OCI-LY7 (cell line): ENCODE measurements around the gene ZBTB44. TPM values are rescaled to one million over a fixed set of nuclear protein-coding genes. Genes with fewer than 3 reads are reported as not detected.

Experiments used
- BruUV-seq: library from RNA; stranded (reverse); fragments of 400-500 nt; replicated peaks from 2 replicates; lab custom pipeline; 2021; lab: Mats Ljungman, UMichigan
- CTCF ChIA-PET: fragments of 300-600 bp; sonication (Branson Sonifier 250); formaldehyde crosslinking; loops from one replicate; lab custom pipeline; 2022; ENCODE audit warnings: antibody characterized with exemption; ENCODE audit not compliant: unreplicated experiment; lab: Charles Lee
- POLR2A ChIA-PET: fragments of 300-600 bp; sonication (Branson Sonifier 250); formaldehyde crosslinking; loops from one replicate; lab custom pipeline; 2022; ENCODE audit warnings: antibody characterized with exemption; lab: Charles Lee
- DNase-seq: peaks from one replicate; pipeline ENCODE4 v3.0.0-alpha.2; 2015; ENCODE audit warnings: low spot score
- H2AFZ ChIP-seq: fragments of 200-600 bp; sonication (generic), shearing (Covaris generic); 2 replicates; pipeline ENCODE4 v1.6.1; 2014; ENCODE audit warnings: mild to moderate bottlenecking, antibody characterized with exemption, low read length, moderate library complexity
- H3K27ac ChIP-seq: fragments of 200-600 bp; sonication (generic); 2 replicates; pipeline ENCODE4 v1.5.1; 2014; ENCODE audit warnings: mixed run types, low read depth, mild to moderate bottlenecking, moderate library complexity, low read length, inconsistent platforms; ENCODE audit not compliant: poor library complexity, severe bottlenecking
- H3K36me3 ChIP-seq: fragments of 200-600 bp; sonication (generic); 2 replicates; pipeline ENCODE4 v1.6.1; 2014; ENCODE audit warnings: mild to moderate bottlenecking, antibody characterized with exemption, low read length, moderate library complexity, mixed read lengths; ENCODE audit not compliant: insufficient read depth
- H3K4me1 ChIP-seq: fragments of 200-600 bp; sonication (generic); 2 replicates; pipeline ENCODE4 v1.5.1; 2014; ENCODE audit warnings: mild to moderate bottlenecking, low read length; ENCODE audit not compliant: insufficient read depth, poor library complexity, severe bottlenecking
- H3K4me2 ChIP-seq: fragments of 200-600 bp; sonication (generic); 2 replicates; pipeline ENCODE4 v1.6.1; 2014; ENCODE audit warnings: mild to moderate bottlenecking, low read length
- H3K4me3 ChIP-seq: fragments of 200-600 bp; sonication (generic); 2 replicates; pipeline ENCODE4 v1.5.1; 2014; ENCODE audit warnings: mild to moderate bottlenecking, low read depth, low read length; ENCODE audit not compliant: poor library complexity, severe bottlenecking
- H3K79me2 ChIP-seq: fragments of 200-600 bp; sonication (generic); 2 replicates; pipeline ENCODE4 v1.6.1; 2016; ENCODE audit warnings: low read depth, mild to moderate bottlenecking, low read length, moderate library complexity, mixed read lengths; ENCODE audit not compliant: insufficient read depth
- H3K9me2 ChIP-seq: fragments of 200-600 bp; sonication (generic); 2 replicates; pipeline ENCODE4 v1.6.1; 2016; ENCODE audit warnings: mild to moderate bottlenecking, low read length, mixed read lengths; ENCODE audit not compliant: insufficient read depth
- H3K9me3 ChIP-seq: fragments of 200-600 bp; sonication (generic); 2 replicates; pipeline ENCODE4 v1.6.1; 2014; ENCODE audit warnings: mild to moderate bottlenecking, mixed run types, low read length, mixed read lengths
- H4K20me1 ChIP-seq: fragments of 200-600 bp; sonication (generic); 2 replicates; pipeline ENCODE4 v1.6.1; 2014; ENCODE audit warnings: mild to moderate bottlenecking, antibody characterized with exemption, low read length, moderate library complexity, mixed read lengths; ENCODE audit not compliant: insufficient read depth
- EZH2phosphoT487 ChIP-seq: fragments of 200-600 bp; sonication (generic); IDR thresholded peaks from 2 replicates; pipeline ENCODE4 v1.6.1; 2018; ENCODE audit warnings: low read depth, borderline replicate concordance, mild to moderate bottlenecking, mixed run types, antibody characterized with exemption, low read length, moderate library complexity, mixed read lengths
- intact Hi-C: fragments of 100-400 bp; cut with micrococcal nuclease; formaldehyde crosslinking; loops from one replicate; pipeline ENCODE4 v1.10.0; 2022; ENCODE audit not compliant: unreplicated experiment
- total RNA-seq, 2 experiments: library from RNA; depleted of rRNA in 1 of 2; stranded (reverse); fragments of >200 nt in 1 of 2; shearing (Covaris generic) in 1 of 2; gene quantifications; 2 replicates each; pipeline ENCODE4 v1.2.3, GENCODE V29; 2014 to 2022
- TF ChIP-seq, protein P1 (sequence below): fragments of 200-600 bp; sonication (generic); conservative IDR thresholded peaks from 2 replicates; pipeline ENCODE4 v1.5.1; 2014; ENCODE audit warnings: mild to moderate bottlenecking, antibody characterized with exemption, low read length, moderate library complexity, mixed read lengths

Gene ZBTB44
- total RNA-seq, 2 experiments from 2014 or later: 57.4 to 60.2 TPM

DNA sequence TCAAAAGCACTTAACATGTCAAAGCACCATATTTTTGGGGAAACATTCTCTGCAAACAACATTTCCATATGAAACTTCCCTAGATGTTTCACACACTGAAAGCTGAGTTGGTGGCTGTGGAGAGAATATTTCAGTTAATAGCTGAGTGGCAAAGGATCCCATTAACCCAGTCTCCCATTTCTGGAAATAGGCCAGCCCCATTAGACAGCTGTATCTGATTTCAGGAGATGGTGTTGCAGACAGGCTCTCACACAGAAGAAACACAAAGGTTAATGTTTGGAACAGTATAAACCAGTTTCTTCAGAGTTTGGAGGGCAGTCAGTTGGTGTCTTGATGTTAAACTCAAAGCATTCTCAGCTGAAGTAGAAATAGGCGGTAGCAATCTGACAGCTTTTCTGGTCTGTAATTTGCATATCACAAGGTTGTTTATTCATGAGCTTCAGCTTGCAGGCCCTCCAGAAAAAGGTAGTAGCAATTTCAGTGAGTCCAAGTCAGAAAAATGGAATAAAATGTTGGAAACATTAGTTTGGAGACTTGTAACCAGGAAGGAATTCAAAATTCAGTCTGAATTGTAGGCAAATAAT lies 15.5 kb upstream of the ZBTB44 start:
- Histone ChIP-seq H3K4me1 (no peaks in the 10 kb centered on the region), H3K9me3 (no peaks in the 10 kb centered on the region), H4K20me1 (no peaks in the 10 kb centered on the region), H3K79me2 (no peaks in the 10 kb centered on the region), H2AFZ (no peak overlapping the region), H3K4me3 (no peak overlapping the region), H3K9me2 (no peaks in the 10 kb centered on the region), H3K27ac (no peak overlapping the region), H3K36me3 (no peaks in the 10 kb centered on the region), H3K4me2 (no peak overlapping the region)
- ChIA-PET POLR2A (interaction anchor here (1.2 kb wide), 1 partner anchor 12 kb away, joined by 4 read pairs; no protein-coding TSS in a partner anchor), CTCF (interaction anchor here (0.5 kb wide), 1 partner anchor 174 kb away, joined by 3 read pairs; no protein-coding TSS in a partner anchor)
- no TSS peak for BruUV-seq
- intact Hi-C loops: no loop called here
- TF ChIP-seq, protein P1, sequence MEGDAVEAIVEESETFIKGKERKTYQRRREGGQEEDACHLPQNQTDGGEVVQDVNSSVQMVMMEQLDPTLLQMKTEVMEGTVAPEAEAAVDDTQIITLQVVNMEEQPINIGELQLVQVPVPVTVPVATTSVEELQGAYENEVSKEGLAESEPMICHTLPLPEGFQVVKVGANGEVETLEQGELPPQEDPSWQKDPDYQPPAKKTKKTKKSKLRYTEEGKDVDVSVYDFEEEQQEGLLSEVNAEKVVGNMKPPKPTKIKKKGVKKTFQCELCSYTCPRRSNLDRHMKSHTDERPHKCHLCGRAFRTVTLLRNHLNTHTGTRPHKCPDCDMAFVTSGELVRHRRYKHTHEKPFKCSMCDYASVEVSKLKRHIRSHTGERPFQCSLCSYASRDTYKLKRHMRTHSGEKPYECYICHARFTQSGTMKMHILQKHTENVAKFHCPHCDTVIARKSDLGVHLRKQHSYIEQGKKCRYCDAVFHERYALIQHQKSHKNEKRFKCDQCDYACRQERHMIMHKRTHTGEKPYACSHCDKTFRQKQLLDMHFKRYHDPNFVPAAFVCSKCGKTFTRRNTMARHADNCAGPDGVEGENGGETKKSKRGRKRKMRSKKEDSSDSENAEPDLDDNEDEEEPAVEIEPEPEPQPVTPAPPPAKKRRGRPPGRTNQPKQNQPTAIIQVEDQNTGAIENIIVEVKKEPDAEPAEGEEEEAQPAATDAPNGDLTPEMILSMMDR: no peak
- TF ChIP-seq EZH2phosphoT487: no peak
- DNase-seq: no peak

DNA sequence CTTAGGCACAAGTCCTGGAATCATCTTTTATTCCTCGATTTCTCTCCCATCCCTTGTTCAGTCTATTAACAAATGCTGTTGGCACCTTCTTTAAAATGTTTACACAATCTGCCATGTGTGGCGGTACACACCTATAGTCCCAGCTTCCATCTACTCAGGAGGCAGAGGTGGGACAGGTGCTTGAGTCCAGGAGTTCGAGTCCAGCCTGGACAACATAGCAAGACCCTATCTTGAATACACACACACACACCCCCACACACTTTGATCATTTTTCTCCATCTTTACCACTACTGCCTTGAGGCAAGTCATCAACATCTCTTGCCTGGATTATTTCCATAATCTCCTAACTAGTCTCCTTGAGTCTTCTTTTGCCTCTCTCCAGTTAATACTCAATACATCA lies 13.7 kb upstream of the ZBTB44 start:
- no peaks in the 10 kb centered on the region for H3K9me3 ChIP-seq
- no peaks in the 10 kb centered on the region for H3K79me2 ChIP-seq
- ChIA-PET CTCF (no interaction called here), POLR2A (no interaction called here)
- intact Hi-C loops: no loop called here
- H3K4me1 ChIP-seq: no peaks in the 10 kb centered on the region
- H4K20me1 ChIP-seq: no peaks in the 10 kb centered on the region
- no TSS peak for BruUV-seq
- no peaks in the 10 kb centered on the region for H3K9me2 ChIP-seq
- no peaks in the 10 kb centered on the region for H3K36me3 ChIP-seq
- no peak overlapping the region for H2AFZ ChIP-seq
- TF ChIP-seq, protein P1: no peak
- no peak for TF ChIP-seq EZH2phosphoT487
- no peak overlapping the region for H3K4me3 ChIP-seq
- no peak for DNase-seq
- no peak overlapping the region for H3K4me2 ChIP-seq
- H3K27ac ChIP-seq: no peak overlapping the region

DNA sequence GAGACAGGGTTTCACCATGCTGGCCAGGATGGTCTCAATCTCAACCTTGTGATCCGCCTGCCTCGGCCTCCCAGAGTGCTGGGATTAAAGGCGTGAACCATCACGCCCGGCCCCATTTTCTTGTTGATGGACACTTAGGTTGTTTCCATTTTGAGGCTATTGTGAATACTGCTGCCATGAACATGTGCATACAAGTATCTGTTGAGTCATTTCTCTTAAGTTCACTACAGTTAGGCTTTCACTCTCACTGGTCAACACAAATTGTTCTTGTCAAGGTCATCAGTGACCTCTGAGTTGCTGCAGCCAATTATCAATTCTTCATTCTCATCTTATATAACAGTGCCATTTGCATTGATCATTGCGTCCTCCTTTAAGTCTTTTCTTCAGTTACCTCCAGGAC lies 13.0 kb upstream of the ZBTB44 start:
- ChIA-PET CTCF (no interaction called here), POLR2A (no interaction called here)
- no peak overlapping the region for H3K4me3 ChIP-seq
- no peaks in the 10 kb centered on the region for H4K20me1 ChIP-seq
- H3K27ac ChIP-seq: no peak overlapping the region
- H3K9me2 ChIP-seq: no peaks in the 10 kb centered on the region
- no peak overlapping the region for H3K4me2 ChIP-seq
- H2AFZ ChIP-seq: no peak overlapping the region
- no peaks in the 10 kb centered on the region for H3K36me3 ChIP-seq
- peaks cover 2% of the 10 kb centered on the region; the same call in 1 of the 2 replicates for H3K9me3 ChIP-seq
- intact Hi-C loops: no loop called here
- BruUV-seq: no TSS peak
- TF ChIP-seq, protein P1: no peak
- TF ChIP-seq EZH2phosphoT487: no peak
- H3K79me2 ChIP-seq: no peaks in the 10 kb centered on the region
- no peaks in the 10 kb centered on the region for H3K4me1 ChIP-seq
- no peak for DNase-seq
